Esophagus squamous epithelium (tissue), 4 donors: ENCODE measurements around the gene ADRA2B.
"Not testable (repeated sequence)": the region's sequence is repeated elsewhere in the genome, so short reads cannot be mapped to it uniquely, and the experiment has no call there.

Experiments used
- POLR2A ChIP-seq, 4 donors: fragments of 450-650 bp; IDR thresholded peaks; one replicate each; pipeline ENCODE4 v1.6.1; 2017; ENCODE audit warnings: antibody characterized with exemption in 4 of 4, mild to moderate bottlenecking in 4 of 4, moderate library complexity in 3 of 4
- TF ChIP-seq, protein P1 (sequence below), 6 experiments: fragments of 450-650 bp in 4 of 6; fragments of 200-600 bp in 2 of 6; sonication (generic) in 2 of 6; IDR thresholded peaks; one replicate each; pipeline ENCODE4 v1.5.1; 2016 to 2019; ENCODE audit warnings: antibody characterized with exemption in 6 of 6, mild to moderate bottlenecking in 4 of 6, moderate library complexity in 4 of 6

DNA sequence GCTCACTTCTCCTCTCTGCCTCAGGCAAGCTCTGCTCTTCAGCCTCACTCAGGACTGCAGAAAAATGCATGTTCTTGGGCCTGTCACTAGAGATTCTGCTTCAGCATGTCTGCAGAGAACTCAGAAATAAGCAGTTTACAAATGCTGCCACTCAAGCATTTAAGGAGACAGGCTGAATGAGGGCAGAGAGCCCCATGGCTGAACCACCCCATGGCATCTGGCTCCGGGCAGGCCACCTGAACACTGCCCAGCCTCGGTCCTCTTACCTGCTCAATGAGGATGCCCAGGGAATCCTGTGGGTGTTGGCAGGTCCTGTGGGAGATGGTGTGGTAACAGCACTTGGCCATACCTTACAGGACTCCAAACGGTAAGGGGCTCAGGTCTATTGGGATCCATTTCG lies 50.4 kb downstream of the ADRA2B start:
- TF ChIP-seq POLR2A (IDR thresholded peaks at IDR 0.05), result not testable (repeated sequence)
- TF ChIP-seq, protein P1, sequence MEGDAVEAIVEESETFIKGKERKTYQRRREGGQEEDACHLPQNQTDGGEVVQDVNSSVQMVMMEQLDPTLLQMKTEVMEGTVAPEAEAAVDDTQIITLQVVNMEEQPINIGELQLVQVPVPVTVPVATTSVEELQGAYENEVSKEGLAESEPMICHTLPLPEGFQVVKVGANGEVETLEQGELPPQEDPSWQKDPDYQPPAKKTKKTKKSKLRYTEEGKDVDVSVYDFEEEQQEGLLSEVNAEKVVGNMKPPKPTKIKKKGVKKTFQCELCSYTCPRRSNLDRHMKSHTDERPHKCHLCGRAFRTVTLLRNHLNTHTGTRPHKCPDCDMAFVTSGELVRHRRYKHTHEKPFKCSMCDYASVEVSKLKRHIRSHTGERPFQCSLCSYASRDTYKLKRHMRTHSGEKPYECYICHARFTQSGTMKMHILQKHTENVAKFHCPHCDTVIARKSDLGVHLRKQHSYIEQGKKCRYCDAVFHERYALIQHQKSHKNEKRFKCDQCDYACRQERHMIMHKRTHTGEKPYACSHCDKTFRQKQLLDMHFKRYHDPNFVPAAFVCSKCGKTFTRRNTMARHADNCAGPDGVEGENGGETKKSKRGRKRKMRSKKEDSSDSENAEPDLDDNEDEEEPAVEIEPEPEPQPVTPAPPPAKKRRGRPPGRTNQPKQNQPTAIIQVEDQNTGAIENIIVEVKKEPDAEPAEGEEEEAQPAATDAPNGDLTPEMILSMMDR (IDR thresholded peaks at IDR 0.05), result not testable (repeated sequence)
